CD14-positive monocyte (primary cell): Measurements from ENCODE around the gene L1TD1. TPM values are rescaled to one million over a fixed set of nuclear protein-coding genes. Genes with fewer than 3 reads are reported as not detected.
"Not testable (repeated sequence)": the region's sequence is repeated elsewhere in the genome, so short reads cannot be mapped to it uniquely, and the experiment has no call there.

Experiments used
- DNase-seq, 3 donors: peaks; one replicate each; pipeline ENCODE4 v3.0.0-alpha.2; 2011 to 2022
- H2AFZ ChIP-seq: 2 replicates; pipeline ENCODE4 v1.6.0; 2012; ENCODE audit warnings: mild to moderate bottlenecking, low read depth, low read length, inconsistent platforms; ENCODE audit not compliant: insufficient read depth, poor library complexity, severe bottlenecking
- H3K27ac ChIP-seq, 2 donors: 1 replicate in 1 of 2; 2 replicates in 1 of 2; pipeline ENCODE4 v1.5.1; 2012 to 2013; ENCODE audit warnings: low read length in 2 of 2, control low read depth in 1 of 2, inconsistent platforms in 1 of 2, low read depth in 1 of 2, mild to moderate bottlenecking in 1 of 2
- H3K27me3 ChIP-seq, 2 donors: one replicate each; pipeline versions ENCODE4 v1.6.0 to v1.6.1; 2011 to 2013; ENCODE audit warnings: low read length in 2 of 2; ENCODE audit not compliant: control insufficient read depth in 2 of 2, insufficient read depth in 2 of 2
- H3K36me3 ChIP-seq, 2 donors: replicated peaks in 1 of 2; 1 replicate in 1 of 2; 2 replicates in 1 of 2; pipeline versions ENCODE4 v1.5.1 to v1.6.1; 2012 to 2013; ENCODE audit warnings: low read length in 2 of 2, control low read depth in 1 of 2, inconsistent platforms in 1 of 2, mild to moderate bottlenecking in 1 of 2; ENCODE audit not compliant: insufficient read depth in 2 of 2, control insufficient read depth in 1 of 2
- H3K4me1 ChIP-seq, 2 donors: 1 replicate in 1 of 2; 2 replicates in 1 of 2; pipeline versions ENCODE4 v1.5.1 to v1.6.1; 2012 to 2013; ENCODE audit warnings: low read length in 2 of 2, control low read depth in 1 of 2, inconsistent platforms in 1 of 2, mild to moderate bottlenecking in 1 of 2, moderate library complexity in 1 of 2; ENCODE audit not compliant: insufficient read depth in 2 of 2, control insufficient read depth in 1 of 2
- H3K4me2 ChIP-seq: replicated peaks from 2 replicates; pipeline ENCODE3; 2012; ENCODE audit warnings: low read length, moderate library complexity, mild to moderate bottlenecking; ENCODE audit not compliant: poor library complexity, severe bottlenecking; ENCODE audit errors: extremely low read depth
- H3K4me3 ChIP-seq, 3 experiments: fragments of 200-600 bp in 1 of 3; sonication (generic) in 1 of 3; replicated peaks in 1 of 3; 1 replicate in 2 of 3; 2 replicates in 1 of 3; pipeline ENCODE4 v1.5.1; 2011 to 2013; ENCODE audit warnings: low read length in 3 of 3, mild to moderate bottlenecking in 3 of 3, control low read depth in 2 of 3, low read depth in 2 of 3, inconsistent platforms in 1 of 3, moderate library complexity in 1 of 3
- H3K79me2 ChIP-seq: 2 replicates; pipeline ENCODE4 v1.6.0; 2012; ENCODE audit warnings: mild to moderate bottlenecking, control low read depth, inconsistent platforms, low read length, moderate library complexity; ENCODE audit not compliant: insufficient read depth
- H3K9ac ChIP-seq: 2 replicates; pipeline ENCODE4 v1.6.0; 2017; ENCODE audit warnings: low read length, mild to moderate bottlenecking; ENCODE audit not compliant: insufficient read depth, poor library complexity, severe bottlenecking
- H3K9me3 ChIP-seq, 2 donors: replicated peaks in 1 of 2; 1 replicate in 1 of 2; 2 replicates in 1 of 2; pipeline versions ENCODE4 v1.5.1 to v1.6.1; 2012 to 2013; ENCODE audit warnings: low read length in 2 of 2, control low read depth in 1 of 2; ENCODE audit not compliant: control insufficient read depth in 1 of 2, insufficient read depth in 1 of 2
- H4K20me1 ChIP-seq: 2 replicates; pipeline ENCODE4 v1.6.0; 2012; ENCODE audit warnings: mild to moderate bottlenecking, low read length, control low read depth, moderate library complexity; ENCODE audit not compliant: insufficient read depth
- H3K27ac Mint-ChIP-seq, 7 donors: one replicate each; pipeline ENCODE4 v1.8.0; 2020; ENCODE audit warnings: mild to moderate bottlenecking in 7 of 7, mixed read lengths in 7 of 7, moderate library complexity in 6 of 7, inconsistent platforms in 2 of 7
- H3K27me3 Mint-ChIP-seq, 3 donors: one replicate each; pipeline ENCODE4 v1.8.0; 2021 to 2022; ENCODE audit warnings: low read depth in 3 of 3, mild to moderate bottlenecking in 3 of 3, mixed read lengths in 3 of 3, moderate library complexity in 3 of 3, inconsistent platforms in 1 of 3
- H3K36me3 Mint-ChIP-seq, 2 donors: one replicate each; pipeline ENCODE4 v1.8.0; 2020; ENCODE audit warnings: mixed read lengths in 2 of 2, inconsistent platforms in 1 of 2, mild to moderate bottlenecking in 1 of 2
- H3K4me1 Mint-ChIP-seq: one replicate; pipeline ENCODE4 v1.8.0; 2020; ENCODE audit warnings: mild to moderate bottlenecking, mixed read lengths
- H3K4me3 Mint-ChIP-seq, 2 donors: one replicate each; pipeline ENCODE4 v1.8.0; 2020; ENCODE audit warnings: mild to moderate bottlenecking in 2 of 2, mixed read lengths in 2 of 2, moderate library complexity in 1 of 2
- H3K9me3 Mint-ChIP-seq, 7 donors: one replicate each; pipeline ENCODE4 v1.8.0; 2020 to 2022; ENCODE audit warnings: mixed read lengths in 7 of 7, mild to moderate bottlenecking in 6 of 7, moderate library complexity in 6 of 7, inconsistent platforms in 2 of 7
- WGBS: methylation state at CpG from one replicate; pipeline ENCODE4 v1.1.5; 2013; ENCODE audit warnings: missing lambda C conversion rate; ENCODE audit not compliant: insufficient coverage; 5-methylcytosine and 5-hydroxymethylcytosine counted together
- intact Hi-C, 2 donors: fragments of 100-400 bp; cut with micrococcal nuclease; formaldehyde crosslinking; loops; one replicate each; pipeline versions ENCODE4 v1.15.0 to v1.15.1; 2023
- polyA plus RNA-seq, 3 donors: library from polyadenylated mRNA; depleted of rRNA in 1 of 3; unstranded in 2 of 3; stranded (reverse) in 1 of 3; fragments of 300-500 nt in 2 of 3; fragments of >200 nt in 1 of 3; fragmentation: Illumina TruSeq in 2 of 3; gene quantifications; 1 replicate in 2 of 3; 2 replicates in 1 of 3; pipeline ENCODE4 v1.2.3, GENCODE V29; 2012 to 2021
- TF ChIP-seq, protein P1 (sequence below): fragments of 200-600 bp; IDR thresholded peaks from one replicate; pipeline ENCODE4 v1.8.0; 2022; ENCODE audit warnings: antibody characterized with exemption, mild to moderate bottlenecking

L1TD1 gene
- polyA plus RNA-seq, 3 donors: 0.09 to 0.22 (median 0.12) TPM

- H3K27me3 ChIP-seq: no peaks in the 10 kb centered on the region
- H3K36me3 ChIP-seq: no peaks in the 10 kb centered on the region
- H2AFZ ChIP-seq: no peak overlapping the region
- intact Hi-C loops: no loop called here
- H3K27ac ChIP-seq: no peak overlapping the region
- DNase-seq: no peak
- no peak overlapping the region for H3K27ac Mint-ChIP-seq
- H3K9me3 ChIP-seq: no peaks in the 10 kb centered on the region
- no peaks in the 10 kb centered on the region for H3K79me2 ChIP-seq
- H3K9me3 Mint-ChIP-seq: peaks cover 0 to 2% (median 0%) of the 10 kb centered on the region in 7 donors
- no peak overlapping the region for H3K9ac ChIP-seq
- no peaks in the 10 kb centered on the region for H3K4me1 Mint-ChIP-seq
- H3K27me3 Mint-ChIP-seq: peaks cover 0 to 3% (median 0%) of the 10 kb centered on the region in 3 donors
- no peaks in the 10 kb centered on the region for H4K20me1 ChIP-seq
- H3K4me3 ChIP-seq: no peak overlapping the region
- WGBS: 100% methylated on average over 1 of the region's 1 CpG
- no peaks in the 10 kb centered on the region for H3K36me3 Mint-ChIP-seq
- H3K4me2 ChIP-seq: no peak overlapping the region
- TF ChIP-seq, protein P1, sequence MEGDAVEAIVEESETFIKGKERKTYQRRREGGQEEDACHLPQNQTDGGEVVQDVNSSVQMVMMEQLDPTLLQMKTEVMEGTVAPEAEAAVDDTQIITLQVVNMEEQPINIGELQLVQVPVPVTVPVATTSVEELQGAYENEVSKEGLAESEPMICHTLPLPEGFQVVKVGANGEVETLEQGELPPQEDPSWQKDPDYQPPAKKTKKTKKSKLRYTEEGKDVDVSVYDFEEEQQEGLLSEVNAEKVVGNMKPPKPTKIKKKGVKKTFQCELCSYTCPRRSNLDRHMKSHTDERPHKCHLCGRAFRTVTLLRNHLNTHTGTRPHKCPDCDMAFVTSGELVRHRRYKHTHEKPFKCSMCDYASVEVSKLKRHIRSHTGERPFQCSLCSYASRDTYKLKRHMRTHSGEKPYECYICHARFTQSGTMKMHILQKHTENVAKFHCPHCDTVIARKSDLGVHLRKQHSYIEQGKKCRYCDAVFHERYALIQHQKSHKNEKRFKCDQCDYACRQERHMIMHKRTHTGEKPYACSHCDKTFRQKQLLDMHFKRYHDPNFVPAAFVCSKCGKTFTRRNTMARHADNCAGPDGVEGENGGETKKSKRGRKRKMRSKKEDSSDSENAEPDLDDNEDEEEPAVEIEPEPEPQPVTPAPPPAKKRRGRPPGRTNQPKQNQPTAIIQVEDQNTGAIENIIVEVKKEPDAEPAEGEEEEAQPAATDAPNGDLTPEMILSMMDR: no peak
- H3K4me3 Mint-ChIP-seq: no peak overlapping the region
- no peaks in the 10 kb centered on the region for H3K4me1 ChIP-seq
Measured at GRCh38 chr1:62161711-62162110, 32.9 kb upstream of the L1TD1 start.

DNA sequence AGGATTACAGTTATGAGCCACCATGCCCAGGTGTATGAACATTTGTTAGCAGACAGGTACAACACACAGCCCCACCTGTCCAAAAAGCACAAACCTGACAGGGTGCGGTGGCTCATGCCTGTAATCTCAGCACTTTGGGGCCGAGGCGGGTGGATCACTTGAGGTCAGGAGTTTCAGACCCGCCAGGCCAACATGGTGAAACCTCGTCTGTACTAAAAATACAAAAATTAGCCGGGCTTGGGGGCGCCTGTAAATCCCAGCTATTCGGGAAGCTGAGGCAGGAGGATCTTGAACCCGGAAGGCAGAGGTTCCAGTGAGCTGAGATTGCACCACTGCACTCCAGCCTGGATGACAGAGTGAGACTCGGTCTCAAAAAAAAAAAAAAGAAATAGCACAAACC, 24.3 kb upstream of the L1TD1 start:
- H3K9me3 Mint-ChIP-seq, H3K4me1 ChIP-seq, H3K27ac ChIP-seq, H3K27ac Mint-ChIP-seq, H3K79me2 ChIP-seq, H3K9me3 ChIP-seq, H2AFZ ChIP-seq, H3K27me3 ChIP-seq, H4K20me1 ChIP-seq, H3K27me3 Mint-ChIP-seq, H3K4me1 Mint-ChIP-seq, H3K4me3 Mint-ChIP-seq, H3K4me3 ChIP-seq, H3K9ac ChIP-seq, H3K4me2 ChIP-seq, H3K36me3 ChIP-seq, DNase-seq, H3K36me3 Mint-ChIP-seq: not testable (repeated sequence)
- intact Hi-C loops: loop anchor here in 1 of 2 donors (5.0 kb wide), 1 partner anchor 577 kb away; no protein-coding TSS in a partner anchor
- 96% methylated on average over 7 of the region's 10 CpGs for WGBS
